Activated T-helper 1 cell treated with anti-CD3 and anti-CD28 coated beads, Interleukin-12 subunit alpha, Interleukin-12 subunit beta, Interleukin-2, Interleukin-4 antibody, amounts not matched to agents 30 ng/mL and 10 ng/mL and 1 ng/mL, durations not matched to agents 14 hours and 24 hours and 36 hours (primary cell): ENCODE data around the gene MRPS15. TPM values are rescaled to one million over a fixed set of nuclear protein-coding genes. Genes with fewer than 3 reads are reported as not detected.
A peak's percentile ranks its signal among the peaks of the same experiment; 100 is the strongest.
"Not testable (repeated sequence)": the region's sequence is repeated elsewhere in the genome, so short reads cannot be mapped to it uniquely, and the experiment has no call there.

Experiments
- DNase-seq: peaks from one replicate; pipeline ENCODE4 v3.0.0; 2021; ENCODE audit warnings: low spot score
- H3K27ac Mint-ChIP-seq: one replicate; pipeline ENCODE4 v1.8.0; 2021; ENCODE audit warnings: mild to moderate bottlenecking, mixed read lengths
- H3K27me3 Mint-ChIP-seq: one replicate; pipeline ENCODE4 v1.8.0; 2022; ENCODE audit warnings: mild to moderate bottlenecking, moderate library complexity, mixed read lengths; ENCODE audit not compliant: insufficient read depth
- H3K36me3 Mint-ChIP-seq: one replicate; pipeline ENCODE4 v1.8.0; 2021; ENCODE audit warnings: low read depth, mixed read lengths
- H3K4me1 Mint-ChIP-seq: one replicate; pipeline ENCODE4 v1.8.0; 2021; ENCODE audit warnings: low read depth, mixed read lengths
- H3K4me3 Mint-ChIP-seq: one replicate; pipeline ENCODE4 v1.8.0; 2021; ENCODE audit warnings: mild to moderate bottlenecking, moderate library complexity, mixed read lengths
- H3K9me3 Mint-ChIP-seq: one replicate; pipeline ENCODE4 v1.8.0; 2021; ENCODE audit warnings: mixed read lengths
- intact Hi-C: fragments of 100-400 bp; cut with micrococcal nuclease; formaldehyde crosslinking; loops from one replicate; pipeline ENCODE4 v1.15.1; 2024
- total RNA-seq: library from RNA; stranded (reverse); gene quantifications from 2 replicates; pipeline ENCODE4 v1.2.3, GENCODE V29; 2022

Gene MRPS15
- total RNA-seq, 1 donor from 2014 or later, result 121 TPM

DNA sequence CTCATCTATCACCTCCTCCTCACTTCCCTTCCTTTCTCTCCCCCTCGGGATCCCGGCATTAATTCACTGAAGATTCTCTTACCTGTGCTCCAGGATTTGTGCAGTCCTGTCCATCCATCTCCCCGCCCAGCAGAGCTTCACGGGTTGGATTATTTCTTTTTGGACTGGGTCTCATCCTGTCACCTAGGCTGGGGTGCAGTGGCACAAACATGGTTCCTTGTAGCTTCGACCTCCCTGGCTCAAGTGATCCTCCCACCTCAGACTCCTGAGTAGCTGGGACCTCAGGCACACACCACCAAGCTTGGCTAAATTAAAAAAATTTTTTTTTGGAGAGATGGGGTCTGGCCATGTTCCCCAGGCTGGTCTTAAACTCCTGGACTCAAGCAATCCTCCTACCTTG is 30.8 kb upstream of the MRPS15 start:
- no peak for DNase-seq
- Mint-ChIP-seq H3K9me3 (no peaks in the 10 kb centered on the region), H3K4me3 (no peak overlapping the region), H3K36me3 (no peaks in the 10 kb centered on the region), H3K4me1 (no peaks in the 10 kb centered on the region), H3K27ac (no peak overlapping the region), H3K27me3 (peaks cover 16% of the 10 kb centered on the region)
- intact Hi-C loops, result no loop called here

DNA sequence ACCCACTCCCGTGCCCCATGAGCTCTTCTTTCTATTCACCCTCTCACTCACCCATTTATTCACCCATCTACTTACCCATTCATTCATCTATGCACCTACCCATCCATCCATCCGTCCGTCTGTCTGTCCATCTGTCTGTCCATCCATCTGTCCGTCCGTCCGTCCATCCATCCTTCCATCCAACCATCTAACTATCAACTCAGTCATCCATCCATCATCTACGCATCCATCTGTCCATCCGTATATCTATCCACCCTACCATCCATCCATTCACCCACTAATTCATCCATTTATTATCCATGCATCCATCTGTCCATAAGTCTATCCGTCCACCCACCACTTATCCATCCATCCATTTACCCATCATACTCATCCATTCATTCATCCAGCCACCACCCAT is 29.3 kb upstream of the MRPS15 start:
- no peak overlapping the region for H3K4me3 Mint-ChIP-seq

DNA sequence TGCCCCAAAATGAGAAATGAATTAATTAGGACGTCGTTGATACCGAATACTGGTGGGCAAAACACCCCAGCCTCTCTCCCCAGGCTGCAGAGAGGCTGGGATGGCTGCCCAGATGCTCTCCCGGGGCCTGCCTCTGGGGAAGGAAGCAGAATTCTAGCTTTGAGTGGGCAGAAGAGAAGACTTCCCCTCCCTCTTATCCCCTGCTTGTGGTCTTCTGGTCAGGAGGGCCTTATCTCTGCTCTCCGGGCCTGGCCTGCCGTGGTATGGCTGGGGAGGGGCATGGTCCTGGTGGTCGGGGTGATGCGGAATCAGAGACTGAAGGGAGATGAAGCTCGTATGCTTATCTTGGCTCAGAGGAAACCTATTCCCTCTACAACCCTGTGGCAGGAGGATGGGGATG is 28.3 kb upstream of the MRPS15 start:
- Mint-ChIP-seq H3K4me3 (no peak overlapping the region), H3K27me3 (peaks cover 10% of the 10 kb centered on the region), H3K27ac (no peak overlapping the region), H3K4me1 (no peaks in the 10 kb centered on the region), H3K9me3 (no peaks in the 10 kb centered on the region), H3K36me3 (no peaks in the 10 kb centered on the region)
- intact Hi-C loops, result no loop called here
- no peak for DNase-seq

More for the DNA sequence above, 29.3 kb upstream of the MRPS15 start:
- DNase-seq, result no peak
- Mint-ChIP-seq H3K36me3 (no peaks in the 10 kb centered on the region), H3K27ac (no peak overlapping the region), H3K4me1 (no peaks in the 10 kb centered on the region), H3K27me3 (peaks cover 14% of the 10 kb centered on the region), H3K9me3 (no peaks in the 10 kb centered on the region)
- intact Hi-C loops, result no loop called here

DNA sequence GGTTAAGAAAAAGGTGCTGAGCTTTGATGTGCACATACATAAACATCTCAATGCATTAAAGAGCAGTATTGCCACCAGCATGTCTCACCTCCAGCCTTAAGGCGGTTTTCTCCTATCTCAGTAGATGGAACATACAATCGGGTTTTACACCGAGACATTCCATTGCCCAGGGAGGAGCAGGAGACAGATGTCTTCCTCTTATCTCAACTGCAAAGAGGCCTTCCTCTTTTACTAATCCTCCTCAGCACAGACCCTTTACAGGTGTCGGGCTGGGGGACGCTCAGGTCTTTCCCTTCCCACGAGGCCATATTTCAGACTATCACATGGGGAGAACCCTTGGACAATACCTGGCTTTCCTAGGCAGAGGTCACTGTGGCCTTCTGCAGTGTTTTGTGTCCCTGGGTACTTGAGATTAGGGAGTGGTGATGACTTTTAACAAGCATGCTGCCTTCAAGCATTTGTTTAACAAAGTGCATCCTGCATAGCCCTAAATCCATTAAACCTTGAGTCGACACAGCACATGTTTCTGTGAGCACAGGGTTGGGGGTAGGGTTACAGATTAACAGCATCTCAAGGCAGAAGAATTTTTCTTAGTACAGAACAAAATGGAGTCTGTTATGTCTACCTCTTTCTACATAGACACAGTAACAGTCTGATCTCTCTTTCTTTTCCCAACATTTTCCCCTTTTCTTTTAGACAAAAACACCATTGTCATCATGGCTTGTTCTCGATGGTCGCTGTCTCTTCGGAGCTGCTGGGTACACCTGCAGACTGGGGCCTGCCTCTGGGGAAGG is 25.3 kb upstream of the MRPS15 start:
- H3K9me3 Mint-ChIP-seq, intact Hi-C loops, H3K36me3 Mint-ChIP-seq: not testable (repeated sequence)

DNA sequence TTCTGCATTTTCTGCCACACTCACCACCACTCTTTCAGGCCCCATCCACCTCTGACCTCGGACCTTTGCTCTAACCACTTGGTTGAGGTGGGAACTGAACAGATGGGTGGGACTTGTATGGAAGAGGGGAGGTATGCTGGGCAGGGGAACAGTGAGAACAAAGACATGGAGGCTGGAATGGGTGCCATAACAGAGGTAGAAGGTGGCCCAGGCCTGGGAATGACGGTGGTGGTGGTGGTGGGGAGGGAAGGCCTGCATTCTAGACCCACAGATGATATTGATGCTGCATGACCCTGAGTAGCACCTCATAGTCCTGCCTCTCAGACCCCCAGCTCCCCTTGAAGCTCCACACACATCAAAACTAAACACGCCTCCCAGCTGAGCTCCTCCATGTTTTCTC is 23.7 kb upstream of the MRPS15 start:
- no peaks in the 10 kb centered on the region for H3K9me3 Mint-ChIP-seq
- H3K36me3 Mint-ChIP-seq, result no peaks in the 10 kb centered on the region
- H3K27me3 Mint-ChIP-seq, result peaks cover 9% of the 10 kb centered on the region
- no peak for DNase-seq
- no peaks in the 10 kb centered on the region for H3K4me1 Mint-ChIP-seq
- H3K4me3 Mint-ChIP-seq, result no peak overlapping the region
- intact Hi-C loops, result no loop called here
- no peak overlapping the region for H3K27ac Mint-ChIP-seq

More for the DNA sequence above, 25.3 kb upstream of the MRPS15 start:
- not testable (repeated sequence) for H3K27me3 Mint-ChIP-seq, H3K27ac Mint-ChIP-seq, DNase-seq, H3K4me3 Mint-ChIP-seq, H3K4me1 Mint-ChIP-seq

DNA sequence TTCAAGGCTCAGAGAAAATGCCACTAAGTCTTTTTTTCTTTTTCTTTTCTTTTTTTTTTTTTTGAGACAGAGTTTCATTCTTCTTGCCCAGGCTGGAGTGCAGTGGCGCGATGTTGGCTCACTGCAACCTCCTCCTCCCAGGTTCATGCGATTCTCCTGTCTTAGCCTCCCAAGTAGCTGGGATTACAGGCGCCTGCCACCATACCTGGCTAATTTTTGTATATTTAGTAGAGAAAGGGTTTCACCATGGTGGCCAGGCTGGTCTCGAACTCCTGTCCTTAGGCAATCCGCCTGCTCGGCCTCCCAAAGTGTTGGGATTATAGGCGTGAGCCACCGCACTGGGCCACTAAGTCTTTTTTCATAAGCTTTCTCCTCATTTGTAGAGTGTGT is 23.1 kb upstream of the MRPS15 start:
- DNase-seq, H3K27ac Mint-ChIP-seq, H3K4me1 Mint-ChIP-seq, intact Hi-C loops, H3K36me3 Mint-ChIP-seq, H3K9me3 Mint-ChIP-seq, H3K27me3 Mint-ChIP-seq, H3K4me3 Mint-ChIP-seq: not testable (repeated sequence)

DNA sequence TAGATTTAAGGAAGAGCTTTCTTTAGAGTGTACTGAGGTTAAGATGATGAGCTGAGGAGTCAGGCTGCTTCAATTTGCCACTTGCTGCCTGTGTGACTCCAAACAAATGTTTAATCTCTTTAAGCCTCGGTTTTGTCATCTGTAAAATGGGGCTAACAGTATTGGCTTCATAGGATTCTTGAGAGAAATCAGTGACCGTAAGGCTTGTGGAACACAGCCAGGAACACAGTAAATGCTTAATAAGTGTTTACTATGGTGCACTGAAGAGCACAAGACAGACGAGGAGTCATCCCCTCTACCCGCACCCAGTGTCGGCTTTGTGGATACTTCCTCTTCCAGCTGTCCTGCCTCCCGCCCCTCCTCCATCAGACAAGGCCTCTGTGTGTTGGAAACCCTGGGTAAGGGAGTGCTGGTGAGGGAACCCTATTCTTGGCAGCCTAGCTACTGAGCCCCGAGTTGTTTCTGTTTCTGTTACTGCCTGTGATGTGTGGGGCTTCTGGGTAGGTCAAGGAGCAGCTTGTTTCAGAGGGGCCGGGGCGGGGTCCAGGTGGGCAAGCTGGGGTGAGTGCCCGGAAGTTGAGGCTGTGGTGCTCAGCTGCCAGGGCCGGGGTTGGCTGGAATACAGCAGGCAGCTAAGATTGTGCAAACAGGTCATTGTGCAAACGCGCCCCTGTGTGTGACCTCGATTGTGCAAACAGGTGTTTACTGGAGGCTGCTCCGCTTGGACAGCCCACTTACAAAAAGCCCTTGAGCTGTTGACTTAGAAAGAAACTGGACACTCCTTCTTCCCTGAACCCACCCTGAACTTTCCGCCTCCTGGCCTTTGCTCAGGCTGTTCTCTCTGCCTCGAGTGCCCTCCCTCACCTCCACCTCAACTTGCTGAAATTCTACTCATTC is 22.5 kb upstream of the MRPS15 start:
- intact Hi-C loops, result no loop called here
- H3K4me1 Mint-ChIP-seq, result peaks cover 8% of the 10 kb centered on the region
- no peak overlapping the region for H3K4me3 Mint-ChIP-seq
- no peak for DNase-seq
- no peaks in the 10 kb centered on the region for H3K9me3 Mint-ChIP-seq
- no peak overlapping the region for H3K27ac Mint-ChIP-seq
- no peaks in the 10 kb centered on the region for H3K36me3 Mint-ChIP-seq
- peaks cover 9% of the 10 kb centered on the region for H3K27me3 Mint-ChIP-seq

DNA sequence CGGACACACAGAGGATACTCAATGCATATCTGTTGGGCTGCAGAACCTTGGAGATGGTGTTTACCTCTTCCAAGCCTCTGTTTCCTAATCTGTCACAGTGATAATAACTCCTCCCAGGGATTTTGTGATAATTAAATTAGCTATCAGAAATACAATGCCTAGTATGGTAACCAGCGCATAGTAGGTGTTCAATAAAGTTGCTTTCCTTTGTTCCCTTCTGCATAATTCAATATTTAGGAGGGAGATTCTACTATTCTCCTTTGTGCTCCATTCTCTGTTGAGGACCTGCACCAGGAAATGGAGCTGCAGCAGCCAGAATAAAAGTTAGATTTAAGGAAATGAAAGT is 21.9 kb upstream of the MRPS15 start:
- H3K9me3 Mint-ChIP-seq, result no peaks in the 10 kb centered on the region
- no peak overlapping the region for H3K4me3 Mint-ChIP-seq
- no peak for DNase-seq
- H3K4me1 Mint-ChIP-seq, result peaks cover 10% of the 10 kb centered on the region
- H3K36me3 Mint-ChIP-seq, result no peaks in the 10 kb centered on the region
- intact Hi-C loops, result no loop called here
- H3K27me3 Mint-ChIP-seq, result peaks cover 9% of the 10 kb centered on the region
- H3K27ac Mint-ChIP-seq, result no peak overlapping the region

DNA sequence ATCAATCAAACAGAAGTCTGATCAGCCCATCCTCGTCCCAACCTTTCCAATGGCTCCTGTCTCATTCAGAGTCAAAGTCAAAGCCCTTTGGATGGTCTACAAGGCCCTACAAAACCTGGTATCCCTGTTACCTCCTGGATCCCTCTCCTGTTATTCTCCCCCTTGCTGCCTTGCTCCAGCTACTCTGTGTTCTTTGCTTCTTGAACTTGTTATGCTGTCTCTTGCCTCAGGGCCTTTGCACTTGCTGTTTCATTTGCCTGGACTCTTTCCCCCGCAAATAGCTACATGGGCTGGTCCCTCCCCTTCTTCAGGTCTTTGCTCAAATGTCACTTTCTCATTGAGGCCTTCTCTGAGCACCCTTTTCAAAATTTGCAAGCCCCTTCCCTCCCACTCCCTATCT is 19.9 kb upstream of the MRPS15 start:
- H3K27me3 Mint-ChIP-seq, result peaks cover 7% of the 10 kb centered on the region
- no peak overlapping the region for H3K27ac Mint-ChIP-seq
- DNase-seq, result no peak
- H3K4me3 Mint-ChIP-seq, result no peak overlapping the region
- no peaks in the 10 kb centered on the region for H3K9me3 Mint-ChIP-seq
- intact Hi-C loops, result no loop called here
- no peaks in the 10 kb centered on the region for H3K36me3 Mint-ChIP-seq
- peaks cover 21% of the 10 kb centered on the region for H3K4me1 Mint-ChIP-seq

DNA sequence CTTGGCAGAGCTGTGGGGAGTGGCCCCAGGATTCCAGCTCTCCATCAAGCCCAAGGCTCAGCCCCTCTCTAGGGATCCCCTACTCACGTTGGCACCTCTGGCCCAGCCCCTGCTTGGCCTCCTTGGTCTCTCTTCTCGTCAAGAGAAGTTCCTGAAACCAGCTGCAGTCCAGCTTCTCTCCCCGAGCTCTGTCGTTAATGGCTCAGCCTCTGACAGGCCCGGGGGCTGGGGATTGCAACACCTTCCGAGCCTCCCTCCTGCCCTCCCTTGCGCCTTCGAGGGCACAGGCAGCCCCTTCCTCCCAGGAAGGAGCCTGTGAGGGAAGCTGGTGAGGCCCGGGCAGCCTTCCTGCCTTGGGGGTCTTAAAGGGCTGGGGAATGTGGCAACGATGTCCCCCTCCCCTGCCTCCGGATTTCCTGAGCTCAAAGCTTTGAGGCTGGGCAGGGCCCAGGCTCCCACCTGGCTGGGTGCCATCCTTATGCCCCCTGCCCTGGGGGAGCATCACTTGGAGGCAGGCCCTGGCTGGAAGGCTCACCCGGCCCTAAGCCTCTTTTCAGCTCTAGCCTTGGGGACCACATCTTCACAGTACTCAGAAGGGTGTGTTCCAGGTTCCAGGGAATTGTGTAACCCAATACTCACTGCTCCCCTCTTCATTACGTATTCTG is 18.7 kb upstream of the MRPS15 start, which contains the start of gene CSF3R:
Gene CSF3R (minus strand): TSS at position 190 of the 665 bp plus-strand sequence. CDS start 3,417 bp downstream, outside the sequence.
- Mint-ChIP-seq H3K4me1 (peaks cover 21% of the 10 kb centered on the region), H3K27ac (peak within 1 kb of the TSS; percentile 83), H3K4me3 (peak within 1 kb of the TSS; percentile 65), H3K9me3 (no peaks in the 10 kb centered on the region), H3K36me3 (no peaks in the 10 kb centered on the region), H3K27me3 (peaks cover 3% of the 10 kb centered on the region)
- DNase-seq, result no peak
- intact Hi-C loops, result no loop called here

DNA sequence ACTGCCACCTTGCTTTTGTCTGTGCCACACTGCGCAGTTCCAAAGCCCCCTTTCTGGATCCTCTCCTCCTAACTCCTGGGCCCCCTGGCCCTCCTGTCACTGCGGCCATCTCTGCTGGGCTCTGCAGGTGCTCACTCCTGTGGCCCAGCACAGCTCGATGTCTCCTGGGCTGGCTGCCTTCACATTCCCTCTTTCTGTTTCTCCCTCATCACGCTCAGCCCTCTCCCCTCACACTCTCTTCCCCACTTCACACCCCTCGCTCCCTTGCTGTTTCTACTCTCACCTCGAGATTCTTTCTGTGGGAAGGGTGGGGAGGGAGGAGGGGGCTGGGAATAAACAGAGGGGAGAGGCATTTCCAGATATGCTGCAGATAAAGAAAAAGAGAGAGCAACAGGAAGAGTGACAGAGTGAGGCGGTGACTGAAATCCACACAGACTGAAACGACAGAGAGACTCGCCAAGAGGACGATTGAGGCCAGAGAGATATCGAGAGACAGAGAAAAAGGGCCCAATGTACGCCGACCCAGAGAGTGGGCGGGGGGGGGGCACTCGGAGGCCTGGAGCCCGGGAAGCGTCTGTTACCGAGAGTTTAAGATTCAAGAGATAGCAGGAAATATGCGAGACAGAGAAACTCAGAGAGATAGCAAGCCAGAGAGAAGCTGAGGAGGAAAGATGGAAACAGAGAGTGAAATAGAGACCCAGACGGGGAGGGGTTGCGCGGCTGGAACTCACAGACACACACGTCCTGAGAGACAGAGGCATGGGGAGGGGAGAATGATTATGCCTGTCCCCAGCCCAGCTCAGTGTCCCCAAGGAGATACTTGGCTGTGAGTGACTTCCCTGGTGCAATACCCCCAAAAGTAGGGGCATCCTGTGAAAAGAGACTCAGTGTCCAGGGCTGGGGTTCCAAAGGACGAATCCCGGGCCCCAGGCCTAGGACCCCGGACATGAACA is 17.9 kb upstream of the MRPS15 start:
- Mint-ChIP-seq H3K27ac (peak overlapping the region; percentile 83), H3K27me3 (peaks cover 2% of the 10 kb centered on the region), H3K36me3 (no peaks in the 10 kb centered on the region), H3K9me3 (no peaks in the 10 kb centered on the region), H3K4me3 (peak overlapping the region; percentile 65), H3K4me1 (peaks cover 21% of the 10 kb centered on the region)
- intact Hi-C loops, result no loop called here
- no peak for DNase-seq

DNA sequence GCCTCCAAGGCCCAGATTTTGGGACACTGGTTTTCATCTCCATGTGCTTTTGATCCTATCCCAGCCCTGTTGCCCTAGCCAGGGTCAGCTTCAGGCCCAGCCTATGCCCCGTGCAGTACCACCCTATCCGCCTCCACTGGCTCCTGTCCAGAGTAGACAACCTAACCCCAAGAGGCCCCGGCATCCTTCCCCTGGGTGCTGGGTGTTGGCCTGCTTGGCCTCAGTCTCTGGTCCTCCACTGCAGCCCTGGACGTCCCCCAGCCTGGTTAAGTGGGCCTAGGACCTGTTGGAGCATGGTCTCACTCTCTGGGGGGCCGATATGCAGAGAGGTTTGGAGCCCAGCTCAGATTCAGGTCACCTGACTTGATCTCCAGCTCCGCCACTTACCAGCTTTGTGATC is 16.9 kb upstream of the MRPS15 start:
- Mint-ChIP-seq H3K36me3 (no peaks in the 10 kb centered on the region), H3K4me3 (no peak overlapping the region), H3K27me3 (peaks cover 2% of the 10 kb centered on the region), H3K4me1 (peaks cover 21% of the 10 kb centered on the region), H3K27ac (no peak overlapping the region), H3K9me3 (no peaks in the 10 kb centered on the region)
- no peak for DNase-seq
- intact Hi-C loops, result no loop called here
